Measurements from ENCODE around the gene TBXT.

Gene TBXT

GRCh38 chr6:166203003-166203640, 35.5 kb upstream of the TBXT start:
- no peak for TF ChIP-seq CTCF (IDR thresholded peaks at IDR 0.05)

- no peak for TF ChIP-seq CTCF (IDR thresholded peaks at IDR 0.05)
Measured at GRCh38 chr6:166202321-166202733, 34.7 kb upstream of the TBXT start.

- no peak for TF ChIP-seq CTCF (IDR thresholded peaks at IDR 0.05)
Measured at GRCh38 chr6:166201878-166202277, 34.2 kb upstream of the TBXT start.

GRCh38 chr6:166197361-166197760, 29.7 kb upstream of the TBXT start:
- no peak for TF ChIP-seq CTCF (IDR thresholded peaks at IDR 0.05)

- TF ChIP-seq CTCF (IDR thresholded peaks at IDR 0.05): no peak
Measured at GRCh38 chr6:166195860-166196238, 28.2 kb upstream of the TBXT start.

GRCh38 chr6:166194914-166195859, 27.5 kb upstream of the TBXT start:
- TF ChIP-seq CTCF (IDR thresholded peaks at IDR 0.05): no peak

GRCh38 chr6:166192557-166192956, 24.9 kb upstream of the TBXT start:
- TF ChIP-seq CTCF (IDR thresholded peaks at IDR 0.05): no peak
